K562 (cell line): Measurements from ENCODE around the gene FOXRED2. TPM values are rescaled to one million over a fixed set of nuclear protein-coding genes. Genes with fewer than 3 reads are reported as not detected.

Experiments used
- CREBBP ChIP-seq: IDR thresholded peaks from one replicate; pipeline ENCODE4 v1.6.1; 2012; ENCODE audit warnings: low read depth, mild to moderate bottlenecking, control low read depth, inconsistent platforms, low read length
- CSDE1 ChIP-seq, 2 experiments: fragments of 450-650 bp; IDR thresholded peaks; 2 replicates each; pipeline ENCODE4 v1.6.1; 2016; ENCODE audit warnings: mild to moderate bottlenecking in 1 of 2
- FOXP1 ChIP-seq: sonication (generic); formaldehyde crosslinking; IDR thresholded peaks from 2 replicates; pipeline ENCODE4 v1.8.0; 2022; ENCODE audit warnings: mild to moderate bottlenecking, missing genetic modification reagents
- HDAC2 ChIP-seq: fragments of 450-650 bp; IDR thresholded peaks from 2 replicates; pipeline ENCODE4 v1.6.1; 2016; ENCODE audit warnings: mild to moderate bottlenecking
- MCM2 ChIP-seq: fragments of 450-650 bp; IDR thresholded peaks from 2 replicates; pipeline ENCODE4 v1.6.1; 2017; ENCODE audit warnings: low read depth, mild to moderate bottlenecking
- TCF3 ChIP-seq: sonication (generic); formaldehyde crosslinking; IDR thresholded peaks from 2 replicates; pipeline ENCODE4 v1.4.0; 2020; ENCODE audit warnings: mild to moderate bottlenecking, missing genetic modification reagents
- TFE3 ChIP-seq: fragments of 450-650 bp; formaldehyde crosslinking; IDR thresholded peaks from 2 replicates; pipeline ENCODE4 v1.4.0; 2020; ENCODE audit warnings: mild to moderate bottlenecking, mixed read lengths
- THAP7 ChIP-seq: fragments of 250-450 bp; sonication (Bioruptor Pico); IDR thresholded peaks from 2 replicates; pipeline ENCODE4 v1.5.0; 2021
- ZBED1 ChIP-seq: IDR thresholded peaks from 2 replicates; pipeline ENCODE4 v1.6.1; 2014
- ZBTB2 ChIP-seq: fragments of 450-650 bp; IDR thresholded peaks from 2 replicates; pipeline ENCODE4 v1.6.1; 2016; ENCODE audit warnings: antibody characterized with exemption
- ZFX ChIP-seq: sonication (generic); formaldehyde crosslinking; IDR thresholded peaks from 2 replicates; pipeline ENCODE4 v1.8.0; 2022; ENCODE audit warnings: mild to moderate bottlenecking, missing genetic modification reagents, moderate library complexity
- ZNF436 ChIP-seq: fragments of 250-450, 450-650 bp; sonication (Bioruptor Pico); formaldehyde crosslinking; IDR thresholded peaks from 2 replicates; pipeline ENCODE4 v1.7.0; 2020; ENCODE audit warnings: mild to moderate bottlenecking
- polyA plus RNA-seq, 8 experiments: library from polyadenylated mRNA; depleted of rRNA in 4 of 8; stranded (reverse) in 5 of 8; unstranded in 3 of 8; fragments of >200 nt; fragmentation: Nextera tagmentation in 2 of 8; fragmentation: Illumina TruSeq in 1 of 8; extraction: Ambion mirVana in 2 of 8; extraction: Trizol in 1 of 8; gene quantifications; 2 replicates each; pipeline versions ENCODE4 v1.2.1 to v1.2.3, GENCODE V29; 2011 to 2014; ENCODE audit warnings: inconsistent platforms in 1 of 8, missing spikeins in 1 of 8
- total RNA-seq, 7 experiments: library from RNA; depleted of rRNA in 6 of 7; stranded (reverse); fragments of >200 nt in 6 of 7; fragmentation: Illumina TruSeq in 2 of 7; extraction: Trizol in 2 of 7; gene quantifications; 2 replicates each; pipeline versions ENCODE4 v1.2.1 to v1.2.3, GENCODE V29; 2011 to 2021; ENCODE audit warnings: low replicate concordance in 1 of 7
- TF ChIP-seq, protein P1 (sequence below): fragments of 150-350 bp; IDR thresholded peaks from 2 replicates; pipeline ENCODE4 v1.6.1; 2014; ENCODE audit warnings: low read depth, mild to moderate bottlenecking, low read length, borderline replicate concordance

Gene FOXRED2
- total and polyA plus RNA-seq, 9 of the 15 experiments (the other 6 are each of a cell fraction or from before 2014, with no cell fraction given), result 2.8 to 48.4 (median 7.8) TPM

DNA sequence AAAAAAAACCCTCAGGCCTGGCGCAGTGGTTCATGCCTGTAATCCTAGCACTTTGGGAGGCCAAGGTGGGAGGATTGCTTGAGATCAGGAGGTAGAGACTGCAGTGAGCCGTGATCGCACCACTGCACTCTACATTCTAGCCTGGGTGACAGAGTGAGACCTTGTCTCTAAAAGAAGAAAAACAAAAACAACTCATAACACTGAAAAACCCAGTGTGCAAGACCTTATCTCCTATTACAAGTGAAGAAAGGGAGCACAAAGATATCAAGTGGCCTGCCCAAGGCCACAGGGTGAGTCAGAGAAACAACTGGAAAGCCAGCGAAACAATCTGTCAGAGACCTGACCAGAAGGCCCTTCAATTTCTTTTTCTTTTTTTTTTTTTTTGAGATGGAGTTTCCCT is 27.9 kb downstream of the FOXRED2 start (continued):
- no peak for TF ChIP-seq ZBTB2
- TF ChIP-seq ZNF436 (CRISPR knock-in tag), result no peak
- TF ChIP-seq THAP7 (CRISPR knock-in tag), result no peak
- TF ChIP-seq HDAC2, result peak; percentile 59
- TF ChIP-seq ZBED1, result no peak
- peak; percentile 86 for TF ChIP-seq TCF3 (CRISPR knock-in tag)
- TF ChIP-seq, protein P1, sequence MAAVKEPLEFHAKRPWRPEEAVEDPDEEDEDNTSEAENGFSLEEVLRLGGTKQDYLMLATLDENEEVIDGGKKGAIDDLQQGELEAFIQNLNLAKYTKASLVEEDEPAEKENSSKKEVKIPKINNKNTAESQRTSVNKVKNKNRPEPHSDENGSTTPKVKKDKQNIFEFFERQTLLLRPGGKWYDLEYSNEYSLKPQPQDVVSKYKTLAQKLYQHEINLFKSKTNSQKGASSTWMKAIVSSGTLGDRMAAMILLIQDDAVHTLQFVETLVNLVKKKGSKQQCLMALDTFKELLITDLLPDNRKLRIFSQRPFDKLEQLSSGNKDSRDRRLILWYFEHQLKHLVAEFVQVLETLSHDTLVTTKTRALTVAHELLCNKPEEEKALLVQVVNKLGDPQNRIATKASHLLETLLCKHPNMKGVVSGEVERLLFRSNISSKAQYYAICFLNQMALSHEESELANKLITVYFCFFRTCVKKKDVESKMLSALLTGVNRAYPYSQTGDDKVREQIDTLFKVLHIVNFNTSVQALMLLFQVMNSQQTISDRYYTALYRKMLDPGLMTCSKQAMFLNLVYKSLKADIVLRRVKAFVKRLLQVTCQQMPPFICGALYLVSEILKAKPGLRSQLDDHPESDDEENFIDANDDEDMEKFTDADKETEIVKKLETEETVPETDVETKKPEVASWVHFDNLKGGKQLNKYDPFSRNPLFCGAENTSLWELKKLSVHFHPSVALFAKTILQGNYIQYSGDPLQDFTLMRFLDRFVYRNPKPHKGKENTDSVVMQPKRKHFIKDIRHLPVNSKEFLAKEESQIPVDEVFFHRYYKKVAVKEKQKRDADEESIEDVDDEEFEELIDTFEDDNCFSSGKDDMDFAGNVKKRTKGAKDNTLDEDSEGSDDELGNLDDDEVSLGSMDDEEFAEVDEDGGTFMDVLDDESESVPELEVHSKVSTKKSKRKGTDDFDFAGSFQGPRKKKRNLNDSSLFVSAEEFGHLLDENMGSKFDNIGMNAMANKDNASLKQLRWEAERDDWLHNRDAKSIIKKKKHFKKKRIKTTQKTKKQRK, result no peak
- TF ChIP-seq FOXP1, result 0 out of 2 replicates have a peak, but pooled peaks have one; percentile 49
- no peak for TF ChIP-seq CSDE1 (IDR thresholded peaks at IDR 0.05)
- no peak for TF ChIP-seq MCM2
- peak; percentile 32 for TF ChIP-seq ZFX (CRISPR knock-in tag)
- no peak for TF ChIP-seq CREBBP
- no peak for TF ChIP-seq TFE3
